ENCODE measurements around the gene YY1.

DNA sequence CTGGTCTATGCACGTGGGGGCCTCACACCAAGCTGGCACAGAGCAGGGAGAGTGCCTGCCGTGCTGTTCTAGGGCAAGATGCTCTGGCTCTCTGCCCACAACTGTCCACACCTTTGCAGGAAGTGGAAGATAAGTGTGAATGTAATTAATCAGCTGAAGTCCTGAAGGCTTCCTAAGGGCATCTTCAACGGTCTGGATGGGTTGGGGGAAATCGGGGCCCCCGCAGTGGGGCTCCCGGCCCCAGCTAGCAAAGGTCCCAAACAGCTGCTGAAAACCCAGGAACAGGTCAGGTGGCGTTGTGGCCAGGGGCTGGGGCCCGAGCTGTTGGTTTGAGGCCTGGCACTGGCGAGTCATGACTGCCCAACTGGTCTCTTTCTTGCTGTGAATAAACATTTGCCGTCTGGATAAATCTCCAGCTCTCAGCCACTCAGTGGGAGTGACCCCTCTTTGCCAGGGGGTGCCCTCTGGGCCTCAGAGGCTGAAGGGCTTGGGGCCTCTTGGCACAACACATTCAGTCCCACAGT lies 74.0 kb downstream of the YY1 start:
- TF ChIP-seq, protein P1, sequence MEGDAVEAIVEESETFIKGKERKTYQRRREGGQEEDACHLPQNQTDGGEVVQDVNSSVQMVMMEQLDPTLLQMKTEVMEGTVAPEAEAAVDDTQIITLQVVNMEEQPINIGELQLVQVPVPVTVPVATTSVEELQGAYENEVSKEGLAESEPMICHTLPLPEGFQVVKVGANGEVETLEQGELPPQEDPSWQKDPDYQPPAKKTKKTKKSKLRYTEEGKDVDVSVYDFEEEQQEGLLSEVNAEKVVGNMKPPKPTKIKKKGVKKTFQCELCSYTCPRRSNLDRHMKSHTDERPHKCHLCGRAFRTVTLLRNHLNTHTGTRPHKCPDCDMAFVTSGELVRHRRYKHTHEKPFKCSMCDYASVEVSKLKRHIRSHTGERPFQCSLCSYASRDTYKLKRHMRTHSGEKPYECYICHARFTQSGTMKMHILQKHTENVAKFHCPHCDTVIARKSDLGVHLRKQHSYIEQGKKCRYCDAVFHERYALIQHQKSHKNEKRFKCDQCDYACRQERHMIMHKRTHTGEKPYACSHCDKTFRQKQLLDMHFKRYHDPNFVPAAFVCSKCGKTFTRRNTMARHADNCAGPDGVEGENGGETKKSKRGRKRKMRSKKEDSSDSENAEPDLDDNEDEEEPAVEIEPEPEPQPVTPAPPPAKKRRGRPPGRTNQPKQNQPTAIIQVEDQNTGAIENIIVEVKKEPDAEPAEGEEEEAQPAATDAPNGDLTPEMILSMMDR (conservative IDR thresholded peaks at IDR 0.05), result no peak
- no peak for TF ChIP-seq ZFX (IDR thresholded peaks at IDR 0.05)

Measured in C4-2B (cell line).